ENCODE data around the gene RUSF1. TPM values are rescaled to one million over a fixed set of nuclear protein-coding genes. Genes with fewer than 3 reads are reported as not detected.
"Not testable (repeated sequence)": the region's sequence is repeated elsewhere in the genome, so short reads cannot be mapped to it uniquely, and the experiment has no call there.

Gene RUSF1
- total and polyA plus RNA-seq, 2 donors from 2014 or later, result 51.8 to 69.2 TPM

- Histone ChIP-seq H3K36me3 (ENCODE audit: control insufficient read depth in 2 of 3, insufficient read depth in 3 of 3, low read length in 3 of 3) (peaks cover 0 to 4% (median 4%) of the 10 kb centered on the region in 3 donors), H3K27me3 (ENCODE audit: control insufficient read depth, insufficient read depth, low read length) (no peaks in the 10 kb centered on the region), H3K4me1 (ENCODE audit: control insufficient read depth in 2 of 3, insufficient read depth in 2 of 3, low read depth in 1 of 3, low read length in 3 of 3) (peaks cover 0 to 16% (median 0%) of the 10 kb centered on the region in 3 donors), H3K9me3 (ENCODE audit: control insufficient read depth in 2 of 3, insufficient read depth in 1 of 3, low read length in 3 of 3) (no peaks in the 10 kb centered on the region), H3K27ac (ENCODE audit: low read depth in 2 of 2, low read length in 2 of 2) (no peak overlapping the region), H3K4me3 (ENCODE audit: low read length in 3 of 3) (peak overlapping the region in 2 of 3 donors; percentile 26 to 71), H3K9ac (ENCODE audit: low read length in 3 of 3) (no peak overlapping the region)
- DNase-seq (peak in 1 of 5 donors; percentile 46), FAIRE-seq (no peak)
- no peak for TF ChIP-seq CTCF (IDR thresholded peaks at IDR 0.05; ENCODE audit: borderline replicate concordance, extremely low read depth, insufficient read depth)
- intact Hi-C loops (cut with DNase I), result no loop called here
Measured at GRCh38 chr16:31486045-31486444, 22.1 kb downstream of the RUSF1 start.

- H3K4me1 ChIP-seq (ENCODE audit: control insufficient read depth in 2 of 3, insufficient read depth in 2 of 3, low read depth in 1 of 3, low read length in 3 of 3), result peaks cover 0 to 21% (median 2%) of the 10 kb centered on the region in 3 donors
- H3K27me3 ChIP-seq (ENCODE audit: control insufficient read depth, insufficient read depth, low read length), result no peaks in the 10 kb centered on the region
- FAIRE-seq, result no peak
- no peak overlapping the region for H3K27ac ChIP-seq (ENCODE audit: low read depth in 2 of 2, low read length in 2 of 2)
- TF ChIP-seq CTCF (IDR thresholded peaks at IDR 0.05; ENCODE audit: borderline replicate concordance, extremely low read depth, insufficient read depth), result no peak
- no peak overlapping the region for H3K9ac ChIP-seq (ENCODE audit: low read length in 3 of 3)
- H3K36me3 ChIP-seq (ENCODE audit: control insufficient read depth in 2 of 3, insufficient read depth in 3 of 3, low read length in 3 of 3), result peaks cover 0 to 3% (median 3%) of the 10 kb centered on the region in 3 donors
- no peaks in the 10 kb centered on the region for H3K9me3 ChIP-seq (ENCODE audit: control insufficient read depth in 2 of 3, insufficient read depth in 1 of 3, low read length in 3 of 3)
- DNase-seq, result peak in 1 of 5 donors; percentile 68
- peak overlapping the region in 2 of 3 donors; percentile 26 to 71 for H3K4me3 ChIP-seq (ENCODE audit: low read length in 3 of 3)
- intact Hi-C loops (cut with DNase I), result no loop called here
Measured at GRCh38 chr16:31485571-31485970, 22.6 kb downstream of the RUSF1 start.

- peak overlapping the region; percentile 47 to 55 for H3K27ac ChIP-seq (ENCODE audit: low read depth in 2 of 2, low read length in 2 of 2)
Measured at GRCh38 chr16:31484491-31485171, 23.6 kb downstream of the RUSF1 start.

GRCh38 chr16:31484048-31484447, 24.1 kb downstream of the RUSF1 start:
- peak in 1 of 5 donors; percentile 19 for DNase-seq
- H3K27me3 ChIP-seq (ENCODE audit: control insufficient read depth, insufficient read depth, low read length); FAIRE-seq; intact Hi-C loops (cut with DNase I); H3K9ac ChIP-seq (ENCODE audit: low read length in 3 of 3); H3K36me3 ChIP-seq (ENCODE audit: control insufficient read depth in 2 of 3, insufficient read depth in 3 of 3, low read length in 3 of 3); H3K9me3 ChIP-seq (ENCODE audit: control insufficient read depth in 2 of 3, insufficient read depth in 1 of 3, low read length in 3 of 3): not testable (repeated sequence)
- H3K4me3 ChIP-seq (ENCODE audit: low read length in 3 of 3), result peak overlapping the region in 2 of 3 donors; percentile 35 to 43
- peaks cover 0 to 23% (median 3%) of the 10 kb centered on the region in 3 donors for H3K4me1 ChIP-seq (ENCODE audit: control insufficient read depth in 2 of 3, insufficient read depth in 2 of 3, low read depth in 1 of 3, low read length in 3 of 3)
- H3K27ac ChIP-seq (ENCODE audit: low read depth in 2 of 2, low read length in 2 of 2), result peak overlapping the region in 1 of 2 donors; percentile 5

More at GRCh38 chr16:31484491-31485171, 23.6 kb downstream of the RUSF1 start:
- peak overlapping the region; percentile 12 to 71 (median 26) for H3K4me3 ChIP-seq (ENCODE audit: low read length in 3 of 3)
- no peak for FAIRE-seq
- intact Hi-C loops (cut with DNase I), result no loop called here
- no peaks in the 10 kb centered on the region for H3K27me3 ChIP-seq (ENCODE audit: control insufficient read depth, insufficient read depth, low read length)
- TF ChIP-seq CTCF (IDR thresholded peaks at IDR 0.05; ENCODE audit: borderline replicate concordance, extremely low read depth, insufficient read depth), result no peak
- no peaks in the 10 kb centered on the region for H3K9me3 ChIP-seq (ENCODE audit: control insufficient read depth in 2 of 3, insufficient read depth in 1 of 3, low read length in 3 of 3)
- peaks cover 0 to 22% (median 3%) of the 10 kb centered on the region in 3 donors for H3K4me1 ChIP-seq (ENCODE audit: control insufficient read depth in 2 of 3, insufficient read depth in 2 of 3, low read depth in 1 of 3, low read length in 3 of 3)
- peak; percentile 84 to 93 (median 88) for DNase-seq
- no peaks in the 10 kb centered on the region for H3K36me3 ChIP-seq (ENCODE audit: control insufficient read depth in 2 of 3, insufficient read depth in 3 of 3, low read length in 3 of 3)
- peak overlapping the region in 1 of 3 donors; percentile 23 for H3K9ac ChIP-seq (ENCODE audit: low read length in 3 of 3)
